Endodermal cell (in vitro differentiated cells): ENCODE data around the gene MYH14. TPM values are rescaled to one million over a fixed set of nuclear protein-coding genes. Genes with fewer than 3 reads are reported as not detected.
A peak's percentile ranks its signal among the peaks of the same experiment; 100 is the strongest.

Source experiments
- DNase-seq: peaks from one replicate; pipeline ENCODE4 v3.0.0-alpha.2; 2017
- H3K27ac ChIP-seq: 2 replicates; pipeline ENCODE4 v1.5.1; 2013; ENCODE audit warnings: mild to moderate bottlenecking, low read depth, low read length, moderate library complexity
- H3K27me3 ChIP-seq: 2 replicates; pipeline ENCODE4 v1.6.1; 2013; ENCODE audit warnings: mild to moderate bottlenecking, low read length, moderate library complexity; ENCODE audit not compliant: insufficient read depth, control insufficient read depth, poor library complexity, severe bottlenecking
- H3K36me3 ChIP-seq: 2 replicates; pipeline ENCODE4 v1.7.0; 2013; ENCODE audit warnings: mild to moderate bottlenecking, low read length, moderate library complexity; ENCODE audit not compliant: control insufficient read depth, insufficient read depth
- H3K4me1 ChIP-seq: one replicate; pipeline ENCODE4 v1.7.0; 2013; ENCODE audit warnings: low read length; ENCODE audit not compliant: control insufficient read depth, insufficient read depth
- H3K4me3 ChIP-seq: 2 replicates; pipeline ENCODE4 v1.5.1; 2013; ENCODE audit warnings: mild to moderate bottlenecking, low read length, moderate library complexity
- H3K9ac ChIP-seq: 2 replicates; pipeline ENCODE4 v1.6.1; 2013; ENCODE audit warnings: mild to moderate bottlenecking, low read length, moderate library complexity; ENCODE audit not compliant: poor library complexity, severe bottlenecking; ENCODE audit errors: extremely low read depth
- H3K9me3 ChIP-seq: 2 replicates; pipeline ENCODE4 v1.6.1; 2013; ENCODE audit warnings: mild to moderate bottlenecking, low read length, moderate library complexity; ENCODE audit not compliant: control insufficient read depth
- H3K27ac Mint-ChIP-seq: 2 replicates; pipeline ENCODE4 v1.8.0; 2020; ENCODE audit warnings: mixed read lengths
- H3K27me3 Mint-ChIP-seq: 2 replicates; pipeline ENCODE4 v1.8.0; 2021; ENCODE audit warnings: mild to moderate bottlenecking, mixed read lengths; ENCODE audit not compliant: insufficient read depth
- H3K36me3 Mint-ChIP-seq: 2 replicates; pipeline ENCODE4 v1.8.0; 2020; ENCODE audit warnings: low read depth, mixed read lengths
- H3K4me1 Mint-ChIP-seq: 2 replicates; pipeline ENCODE4 v1.8.0; 2020; ENCODE audit warnings: mixed read lengths
- H3K4me3 Mint-ChIP-seq: 2 replicates; pipeline ENCODE4 v1.8.0; 2020; ENCODE audit warnings: mild to moderate bottlenecking, moderate library complexity, mixed read lengths
- H3K9me3 Mint-ChIP-seq: 2 replicates; pipeline ENCODE4 v1.8.0; 2020; ENCODE audit warnings: mild to moderate bottlenecking, mixed read lengths
- WGBS, 2 experiments: methylation state at CpG; one replicate each; pipeline versions ENCODE4 v1.1.5 to v1.1.7; 2013; ENCODE audit warnings: missing lambda C conversion rate in 2 of 2, mixed read lengths in 1 of 2; ENCODE audit not compliant: insufficient coverage in 1 of 2, insufficient read length in 1 of 2; 5-methylcytosine and 5-hydroxymethylcytosine counted together
- total RNA-seq, 2 donors: library from RNA; stranded (reverse); fragmentation: NEBNext Ultra II Directional in 1 of 2; extraction: Animal tissue kit (Norgen Biotek cat#: 25700) in 1 of 2; gene quantifications; 2 replicates in 1 of 2; 3 replicates in 1 of 2; pipeline ENCODE4 v1.2.1, GENCODE V29; 2021
- TF ChIP-seq, protein P1 (sequence below): fragments of 200-600 bp; sonication (generic); conservative IDR thresholded peaks from 2 replicates; pipeline ENCODE4 v1.5.0; 2021; ENCODE audit warnings: antibody characterized with exemption, mild to moderate bottlenecking

MYH14 gene
- total RNA-seq, 2 donors from 2014 or later, result 12.8 to 16.7 TPM

DNA sequence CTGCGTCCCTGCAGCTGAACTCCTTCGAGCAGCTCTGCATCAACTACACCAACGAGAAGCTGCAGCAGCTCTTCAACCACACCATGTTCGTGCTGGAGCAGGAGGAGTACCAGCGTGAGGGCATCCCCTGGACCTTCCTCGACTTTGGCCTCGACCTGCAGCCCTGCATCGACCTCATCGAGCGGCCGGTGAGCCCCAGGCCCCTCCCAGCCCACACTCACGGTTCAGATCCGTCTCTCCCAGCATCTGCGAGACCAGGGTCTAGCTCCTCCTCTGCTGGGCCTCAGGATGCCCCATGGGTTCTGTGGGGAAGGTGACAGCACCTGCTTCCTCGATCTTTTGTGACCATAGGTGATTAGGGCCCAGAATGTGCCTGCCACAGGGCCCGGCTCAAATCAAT lies 46.2 kb downstream of the MYH14 start:
- H3K36me3 ChIP-seq, result no peaks in the 10 kb centered on the region
- Mint-ChIP-seq H3K4me3 (no peak overlapping the region), H3K9me3 (peaks cover 25% of the 10 kb centered on the region), H3K36me3 (peaks cover 49% of the 10 kb centered on the region), H3K4me1 (peaks cover 3% of the 10 kb centered on the region), H3K27ac (no peak overlapping the region), H3K27me3 (no peaks in the 10 kb centered on the region)
- no peak for DNase-seq
- WGBS, 2 experiments, result 74 to 78% methylated on average over 5 to 16 of the region's 16 CpGs
- no peaks in the 10 kb centered on the region for H3K27me3 ChIP-seq
- TF ChIP-seq, protein P1, sequence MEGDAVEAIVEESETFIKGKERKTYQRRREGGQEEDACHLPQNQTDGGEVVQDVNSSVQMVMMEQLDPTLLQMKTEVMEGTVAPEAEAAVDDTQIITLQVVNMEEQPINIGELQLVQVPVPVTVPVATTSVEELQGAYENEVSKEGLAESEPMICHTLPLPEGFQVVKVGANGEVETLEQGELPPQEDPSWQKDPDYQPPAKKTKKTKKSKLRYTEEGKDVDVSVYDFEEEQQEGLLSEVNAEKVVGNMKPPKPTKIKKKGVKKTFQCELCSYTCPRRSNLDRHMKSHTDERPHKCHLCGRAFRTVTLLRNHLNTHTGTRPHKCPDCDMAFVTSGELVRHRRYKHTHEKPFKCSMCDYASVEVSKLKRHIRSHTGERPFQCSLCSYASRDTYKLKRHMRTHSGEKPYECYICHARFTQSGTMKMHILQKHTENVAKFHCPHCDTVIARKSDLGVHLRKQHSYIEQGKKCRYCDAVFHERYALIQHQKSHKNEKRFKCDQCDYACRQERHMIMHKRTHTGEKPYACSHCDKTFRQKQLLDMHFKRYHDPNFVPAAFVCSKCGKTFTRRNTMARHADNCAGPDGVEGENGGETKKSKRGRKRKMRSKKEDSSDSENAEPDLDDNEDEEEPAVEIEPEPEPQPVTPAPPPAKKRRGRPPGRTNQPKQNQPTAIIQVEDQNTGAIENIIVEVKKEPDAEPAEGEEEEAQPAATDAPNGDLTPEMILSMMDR, result no peak
- peaks cover 21% of the 10 kb centered on the region for H3K9me3 ChIP-seq
- no peaks in the 10 kb centered on the region for H3K4me1 ChIP-seq
- no peak overlapping the region for H3K4me3 ChIP-seq
- H3K27ac ChIP-seq, result no peak overlapping the region
- H3K9ac ChIP-seq, result no peak overlapping the region

DNA sequence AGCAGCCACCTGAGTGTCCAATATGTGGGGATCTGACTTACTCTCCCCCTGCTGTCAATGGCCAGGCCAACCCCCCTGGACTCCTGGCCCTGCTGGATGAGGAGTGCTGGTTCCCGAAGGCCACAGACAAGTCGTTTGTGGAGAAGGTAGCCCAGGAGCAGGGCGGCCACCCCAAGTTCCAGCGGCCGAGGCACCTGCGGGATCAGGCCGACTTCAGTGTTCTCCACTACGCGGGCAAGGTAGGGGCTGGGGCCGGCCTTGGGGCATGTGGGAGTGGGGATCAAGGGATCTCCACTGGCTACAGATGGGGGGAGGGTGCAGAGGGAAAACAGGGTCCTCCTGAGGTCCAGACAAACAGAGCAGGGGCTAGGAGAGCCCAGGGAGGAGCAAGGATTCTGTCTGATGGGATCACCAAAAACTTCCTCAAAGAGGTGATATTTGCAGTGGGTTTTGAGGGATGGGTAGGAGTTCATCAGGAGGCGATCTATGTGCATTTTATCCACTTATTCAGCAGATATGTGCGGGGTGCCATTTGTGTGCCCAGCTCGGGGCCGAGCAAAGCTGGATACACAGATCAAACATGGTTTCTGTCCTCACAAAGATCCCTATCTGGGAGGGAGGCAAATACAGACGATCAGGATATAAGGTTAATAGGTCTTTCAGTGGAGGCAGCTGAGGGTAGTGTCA lies 47.2 kb downstream of the MYH14 start:
- peaks cover 57% of the 10 kb centered on the region for H3K36me3 Mint-ChIP-seq
- Histone ChIP-seq H3K27ac (no peak overlapping the region), H3K4me1 (no peaks in the 10 kb centered on the region), H3K9ac (no peak overlapping the region), H3K36me3 (no peaks in the 10 kb centered on the region), H3K4me3 (no peak overlapping the region), H3K27me3 (no peaks in the 10 kb centered on the region), H3K9me3 (peaks cover 26% of the 10 kb centered on the region)
- TF ChIP-seq, protein P1, result no peak
- DNase-seq, result no peak
- no peaks in the 10 kb centered on the region for H3K27me3 Mint-ChIP-seq
- 81 to 88% methylated on average over 6 to 15 of the region's 15 CpGs for WGBS, 2 experiments
- no peak overlapping the region for H3K27ac Mint-ChIP-seq
- peaks cover under 1% of the 10 kb centered on the region for H3K4me1 Mint-ChIP-seq
- peaks cover 33% of the 10 kb centered on the region for H3K9me3 Mint-ChIP-seq
- no peak overlapping the region for H3K4me3 Mint-ChIP-seq

DNA sequence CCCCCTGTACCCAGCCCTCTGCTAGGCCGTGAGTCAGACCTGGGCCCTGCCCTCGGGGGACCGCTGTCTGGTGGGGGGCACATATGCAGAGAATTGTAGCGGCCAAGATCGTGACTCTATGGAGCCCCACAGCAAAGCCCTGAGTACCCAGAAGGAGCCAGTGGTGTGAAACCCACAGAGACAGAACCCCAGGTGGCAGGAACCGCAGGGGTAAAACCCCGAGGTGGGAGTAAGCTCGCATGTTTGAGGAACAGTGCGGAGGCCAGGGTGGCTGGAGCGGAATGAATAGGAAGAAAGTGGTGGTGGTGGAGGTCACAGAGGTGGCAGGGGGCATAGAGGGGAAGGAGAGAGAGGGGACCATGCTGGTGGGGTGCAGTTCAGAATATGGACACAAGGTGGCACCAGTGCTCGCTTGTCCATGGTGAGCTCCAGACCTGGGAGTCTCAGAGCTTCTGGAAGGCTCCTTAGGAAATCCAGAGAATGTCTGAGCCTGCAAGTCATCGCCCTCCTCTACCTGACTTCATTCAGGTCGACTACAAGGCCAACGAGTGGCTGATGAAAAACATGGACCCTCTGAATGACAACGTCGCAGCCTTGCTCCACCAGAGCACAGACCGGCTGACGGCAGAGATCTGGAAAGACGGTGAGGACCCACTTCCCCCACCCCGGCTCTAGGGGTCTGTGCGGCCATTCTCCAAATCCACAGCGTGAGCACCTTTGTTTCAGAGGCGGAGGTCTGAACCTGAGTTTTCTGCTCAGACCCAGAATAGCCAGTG lies 48.9 kb downstream of the MYH14 start:
- Histone ChIP-seq H3K36me3 (no peaks in the 10 kb centered on the region), H3K4me3 (no peak overlapping the region), H3K9me3 (peaks cover 38% of the 10 kb centered on the region), H3K27ac (no peak overlapping the region), H3K9ac (no peak overlapping the region), H3K27me3 (no peaks in the 10 kb centered on the region), H3K4me1 (no peaks in the 10 kb centered on the region)
- H3K4me1 Mint-ChIP-seq, result no peaks in the 10 kb centered on the region
- TF ChIP-seq, protein P1, result peak; percentile 85
- WGBS, 2 experiments, result 83 to 85% methylated on average over 19 to 23 of the region's 23 CpGs
- DNase-seq, result peak; percentile 90
- H3K27ac Mint-ChIP-seq, result peak overlapping the region; percentile 55
- H3K9me3 Mint-ChIP-seq, result peaks cover 35% of the 10 kb centered on the region
- H3K27me3 Mint-ChIP-seq, result no peaks in the 10 kb centered on the region
- H3K36me3 Mint-ChIP-seq, result peaks cover 64% of the 10 kb centered on the region
- no peak overlapping the region for H3K4me3 Mint-ChIP-seq
